Measurements from ENCODE around the gene UCN2. TPM values are rescaled to one million over a fixed set of nuclear protein-coding genes. Genes with fewer than 3 reads are reported as not detected.

UCN2 gene
- total RNA-seq, 4 donors from 2014 or later, result 4.8 to 9.8 (median 6.2) TPM

GRCh38 chr3:48564667-48565066 lies 1.1 kb upstream of the UCN2 start:
- TF ChIP-seq CTCF (IDR thresholded peaks at IDR 0.05), result no peak
- TF ChIP-seq POLR2A (IDR thresholded peaks at IDR 0.05), result no peak
- DNase-seq (ENCODE audit: low spot score in 2 of 2), result no peak
- H3K4me3 ChIP-seq (ENCODE audit: low read depth, poor library complexity, severe bottlenecking), result no peak overlapping the region
- intact Hi-C loops (cut with DNase I; ENCODE audit: low total_unique reads), result no loop called here
- 83 to 85% methylated on average over 5 to 11 of the region's 11 CpGs for WGBS, 2 donors

- peak; percentile 42 to 92 for DNase-seq (ENCODE audit: low spot score in 2 of 2)
- TF ChIP-seq POLR2A (IDR thresholded peaks at IDR 0.05) (no peak), CTCF (IDR thresholded peaks at IDR 0.05) (no peak)
- H3K4me3 ChIP-seq (ENCODE audit: low read depth, poor library complexity, severe bottlenecking), result no peak overlapping the region
- intact Hi-C loops (cut with DNase I; ENCODE audit: low total_unique reads), result no loop called here
- WGBS, 2 donors, result 59 to 62% methylated on average over 10 of the region's 10 CpGs
These were observed 441 bp upstream of the UCN2 start for GRCh38 chr3:48564022-48564421.

- 82 to 86% methylated on average over 13 to 20 of the region's 20 CpGs for WGBS, 2 donors
- intact Hi-C loops (cut with DNase I; ENCODE audit: low total_unique reads), result no loop called here
- DNase-seq (ENCODE audit: low spot score in 2 of 2), result no peak
- no peak for TF ChIP-seq CTCF (IDR thresholded peaks at IDR 0.05)
- TF ChIP-seq POLR2A (IDR thresholded peaks at IDR 0.05), result no peak
- H3K4me3 ChIP-seq (ENCODE audit: low read depth, poor library complexity, severe bottlenecking), result no peak overlapping the region
These were observed 1.1 kb downstream of the UCN2 start for GRCh38 chr3:48562367-48563095.

- no peak for TF ChIP-seq CTCF (IDR thresholded peaks at IDR 0.05)
- no peak for TF ChIP-seq POLR2A (IDR thresholded peaks at IDR 0.05)
- DNase-seq (ENCODE audit: low spot score in 2 of 2), result no peak
- H3K4me3 ChIP-seq (ENCODE audit: low read depth, poor library complexity, severe bottlenecking), result no peak overlapping the region
- WGBS, 2 donors, result 45 to 54% methylated on average over 17 to 19 of the region's 21 CpGs
- intact Hi-C loops (cut with DNase I; ENCODE audit: low total_unique reads), result no loop called here
These were observed 2.4 kb downstream of the UCN2 start for GRCh38 chr3:48561045-48561736.

- intact Hi-C loops (cut with DNase I; ENCODE audit: low total_unique reads), result no loop called here
- WGBS, 2 donors, result 22 to 36% methylated on average over 5 of the region's 5 CpGs
- no peak for TF ChIP-seq CTCF (IDR thresholded peaks at IDR 0.05)
- TF ChIP-seq POLR2A (IDR thresholded peaks at IDR 0.05), result no peak
- no peak overlapping the region for H3K4me3 ChIP-seq (ENCODE audit: low read depth, poor library complexity, severe bottlenecking)
- DNase-seq (ENCODE audit: low spot score in 2 of 2), result no peak
These were observed 2.9 kb downstream of the UCN2 start for GRCh38 chr3:48560648-48561018.
